Karpas-422 (cell line): ENCODE results near the gene CTNNA2. TPM values are rescaled to one million over a fixed set of nuclear protein-coding genes. Genes with fewer than 3 reads are reported as not detected.
A peak's percentile ranks its signal among the peaks of the same experiment; 100 is the strongest.

ENCODE experiments used
- DNase-seq: peaks from one replicate; pipeline ENCODE4 v3.0.0-alpha.2; 2015
- H2AFZ ChIP-seq: fragments of 200-600 bp; sonication (generic); 2 replicates; pipeline ENCODE4 v1.6.1; 2014; ENCODE audit warnings: antibody characterized with exemption, low read length, mixed read lengths
- H3K27ac ChIP-seq: fragments of 200-600 bp; sonication (generic); 2 replicates; pipeline ENCODE4 v1.5.1; 2014; ENCODE audit warnings: mild to moderate bottlenecking, low read length, moderate library complexity
- H3K27me3 ChIP-seq: fragments of 200-600 bp; sonication (generic); 2 replicates; pipeline ENCODE4 v1.6.1; 2014; ENCODE audit warnings: low read length, mixed read lengths
- H3K36me3 ChIP-seq: fragments of 200-600 bp; sonication (generic); 2 replicates; pipeline ENCODE4 v1.6.1; 2014; ENCODE audit warnings: low read length, mixed read lengths; ENCODE audit not compliant: insufficient read depth
- H3K4me1 ChIP-seq: fragments of 200-600 bp; sonication (generic); 2 replicates; pipeline ENCODE4 v1.6.1; 2014; ENCODE audit warnings: mild to moderate bottlenecking, low read length, mixed read lengths
- H3K4me2 ChIP-seq: fragments of 200-600 bp; sonication (generic); 2 replicates; pipeline ENCODE4 v1.6.1; 2014; ENCODE audit warnings: low read length, low read depth, mild to moderate bottlenecking; ENCODE audit not compliant: poor library complexity, severe bottlenecking
- H3K4me3 ChIP-seq: fragments of 200-600 bp; sonication (generic); 2 replicates; pipeline ENCODE4 v1.5.1; 2014; ENCODE audit warnings: mild to moderate bottlenecking, antibody characterized with exemption, low read length, mixed read lengths
- H3K79me2 ChIP-seq: fragments of 200-600 bp; sonication (generic); 2 replicates; pipeline ENCODE4 v1.6.1; 2014; ENCODE audit warnings: mild to moderate bottlenecking, low read length, mixed read lengths
- H3K9ac ChIP-seq: fragments of 200-600 bp; sonication (generic); 2 replicates; pipeline ENCODE4 v1.6.0; 2014; ENCODE audit warnings: low read length
- H3K9me2 ChIP-seq: fragments of 200-600 bp; sonication (generic), shearing (Covaris generic); replicated peaks from 2 replicates; pipeline ENCODE4 v1.6.0; 2014; ENCODE audit warnings: mild to moderate bottlenecking, low read length, moderate library complexity; ENCODE audit not compliant: insufficient read depth
- H3K9me3 ChIP-seq: fragments of 300-700, 200-600 bp; sonication (generic); 2 replicates; pipeline ENCODE4 v1.6.1; 2014; ENCODE audit warnings: low read length, mixed read lengths
- H4K20me1 ChIP-seq: fragments of 200-600 bp; sonication (generic); 2 replicates; pipeline ENCODE4 v1.6.1; 2014; ENCODE audit warnings: mild to moderate bottlenecking, antibody characterized with exemption, low read length, low read depth; ENCODE audit not compliant: insufficient read depth
- total RNA-seq: library from RNA; depleted of rRNA; stranded (reverse); fragments of >200 nt; shearing (Covaris generic); gene quantifications from 2 replicates; pipeline ENCODE4 v1.2.3, GENCODE V29; 2014; ENCODE audit warnings: low replicate concordance

The CTNNA2 gene
- total RNA-seq, 1 experiment from 2014 or later, result not detected

DNA sequence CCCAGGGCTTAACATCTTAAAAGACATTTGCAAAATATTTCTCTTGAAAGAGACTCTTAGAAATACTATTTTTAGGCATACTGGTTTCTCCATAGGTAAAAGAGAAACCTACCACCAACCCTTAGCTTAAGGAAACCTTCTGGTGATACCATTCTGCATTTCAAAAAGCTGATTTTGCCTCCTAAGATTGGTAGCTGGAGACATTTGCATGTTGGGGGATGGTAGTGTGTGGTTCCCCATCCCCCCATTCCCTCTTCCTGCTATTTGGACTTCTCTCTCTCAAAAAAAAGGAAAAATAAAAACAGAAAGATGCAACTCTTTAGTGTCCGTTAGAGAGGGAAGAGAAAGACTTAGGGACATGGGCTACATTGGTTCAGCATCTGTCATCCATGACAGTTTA, 787.5 kb downstream of the CTNNA2 start:
- Histone ChIP-seq H4K20me1 (no peaks in the 10 kb centered on the region), H3K9ac (no peak overlapping the region), H2AFZ (no peak overlapping the region), H3K36me3 (no peaks in the 10 kb centered on the region), H3K79me2 (no peaks in the 10 kb centered on the region), H3K4me3 (no peak overlapping the region), H3K4me1 (peaks cover 17% of the 10 kb centered on the region), H3K27ac (no peak overlapping the region), H3K9me2 (no peaks in the 10 kb centered on the region), H3K4me2 (peak overlapping the region; percentile 41), H3K9me3 (no peaks in the 10 kb centered on the region), H3K27me3 (no peaks in the 10 kb centered on the region)
- DNase-seq, result no peak

DNA sequence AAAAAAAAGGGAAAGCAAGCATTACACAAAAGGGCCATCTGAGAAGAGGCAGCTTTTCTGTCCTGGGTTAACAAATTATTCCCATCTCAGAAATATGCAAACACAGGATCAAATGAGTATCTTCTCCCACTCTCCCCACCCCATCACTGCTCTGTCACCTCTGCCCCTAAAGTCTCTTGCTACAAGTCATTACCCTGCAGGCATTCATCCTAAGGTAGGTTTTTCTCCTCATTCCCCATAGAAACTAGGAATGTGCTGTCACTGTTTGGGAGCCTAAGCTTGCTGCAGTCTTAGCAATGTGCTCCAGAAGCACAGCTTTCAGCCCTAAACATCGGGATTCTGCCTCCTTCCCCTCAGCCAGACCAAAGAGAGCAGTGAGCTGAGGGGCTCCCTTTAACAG, 788.1 kb downstream of the CTNNA2 start:
- Histone ChIP-seq H3K9me2 (no peaks in the 10 kb centered on the region), H3K4me1 (peaks cover 17% of the 10 kb centered on the region), H3K9ac (no peak overlapping the region), H3K36me3 (no peaks in the 10 kb centered on the region), H3K4me2 (peak overlapping the region; percentile 41), H3K79me2 (no peaks in the 10 kb centered on the region), H3K9me3 (no peaks in the 10 kb centered on the region), H4K20me1 (no peaks in the 10 kb centered on the region), H3K4me3 (no peak overlapping the region), H3K27ac (no peak overlapping the region), H3K27me3 (no peaks in the 10 kb centered on the region), H2AFZ (no peak overlapping the region)
- DNase-seq, result no peak

DNA sequence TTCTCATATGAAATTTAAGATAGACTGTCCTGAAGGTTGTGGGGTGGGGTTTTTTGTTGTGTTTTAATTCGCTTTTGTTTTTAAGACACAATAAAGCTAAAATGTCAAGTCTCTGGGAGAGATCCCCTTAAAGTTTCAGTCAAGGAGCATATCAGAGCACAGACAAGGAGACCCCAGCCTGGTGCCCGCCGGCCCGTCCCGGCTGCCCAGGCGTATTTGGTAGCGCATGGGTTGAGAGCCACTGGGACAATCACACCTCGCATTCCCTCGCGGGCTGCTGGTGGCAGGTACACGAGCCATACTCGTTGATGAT, 789.1 kb downstream of the CTNNA2 start:
- Histone ChIP-seq H2AFZ (no peak overlapping the region), H3K4me1 (peaks cover 17% of the 10 kb centered on the region), H3K79me2 (no peaks in the 10 kb centered on the region), H3K9me2 (no peaks in the 10 kb centered on the region), H3K9ac (no peak overlapping the region), H3K36me3 (no peaks in the 10 kb centered on the region), H4K20me1 (no peaks in the 10 kb centered on the region), H3K4me2 (no peak overlapping the region), H3K27me3 (no peaks in the 10 kb centered on the region), H3K9me3 (no peaks in the 10 kb centered on the region), H3K27ac (no peak overlapping the region), H3K4me3 (no peak overlapping the region)
- DNase-seq, result no peak

DNA sequence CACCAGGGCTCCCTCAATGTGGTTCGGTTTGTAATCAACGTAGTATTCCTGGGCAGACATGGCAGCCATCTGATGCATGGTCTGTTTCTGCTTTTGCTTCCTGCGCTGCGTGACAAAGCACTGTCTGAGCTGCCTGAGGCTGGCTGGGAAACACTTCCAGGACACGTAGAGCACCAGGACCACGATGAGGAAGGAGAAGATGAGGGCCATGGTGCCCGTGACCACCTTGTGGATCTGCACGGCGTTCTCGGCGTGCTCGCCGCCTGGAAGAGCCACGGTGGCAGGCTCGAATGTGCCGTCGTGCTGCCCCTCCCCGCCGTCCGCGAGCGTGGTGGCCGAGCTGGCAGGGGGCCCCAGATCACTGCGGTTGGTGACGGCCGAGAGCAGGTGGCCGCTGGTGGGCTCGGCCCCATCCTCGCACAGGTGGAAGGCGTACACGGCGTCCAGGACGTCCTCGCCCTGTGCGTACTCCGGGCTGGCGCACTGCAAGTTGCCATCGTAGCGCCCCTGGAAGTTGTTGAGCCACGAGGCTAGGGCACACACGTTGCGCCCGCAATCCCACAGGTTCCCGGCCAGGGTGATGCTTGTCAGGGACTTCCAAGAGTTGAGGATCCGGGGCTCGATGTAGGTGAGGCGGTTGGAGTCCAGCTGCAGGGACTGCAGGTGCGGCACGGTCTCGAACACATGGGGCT, 789.6 kb downstream of the CTNNA2 start:
- H3K4me3 ChIP-seq, result no peak overlapping the region
- H3K9ac ChIP-seq, result no peak overlapping the region
- no peaks in the 10 kb centered on the region for H3K36me3 ChIP-seq
- H3K4me2 ChIP-seq, result no peak overlapping the region
- no peaks in the 10 kb centered on the region for H3K9me2 ChIP-seq
- no peaks in the 10 kb centered on the region for H3K27me3 ChIP-seq
- no peaks in the 10 kb centered on the region for H3K9me3 ChIP-seq
- no peaks in the 10 kb centered on the region for H3K79me2 ChIP-seq
- H3K27ac ChIP-seq, result no peak overlapping the region
- H3K4me1 ChIP-seq, result peaks cover 17% of the 10 kb centered on the region
- no peak for DNase-seq
- no peak overlapping the region for H2AFZ ChIP-seq
- H4K20me1 ChIP-seq, result no peaks in the 10 kb centered on the region

DNA sequence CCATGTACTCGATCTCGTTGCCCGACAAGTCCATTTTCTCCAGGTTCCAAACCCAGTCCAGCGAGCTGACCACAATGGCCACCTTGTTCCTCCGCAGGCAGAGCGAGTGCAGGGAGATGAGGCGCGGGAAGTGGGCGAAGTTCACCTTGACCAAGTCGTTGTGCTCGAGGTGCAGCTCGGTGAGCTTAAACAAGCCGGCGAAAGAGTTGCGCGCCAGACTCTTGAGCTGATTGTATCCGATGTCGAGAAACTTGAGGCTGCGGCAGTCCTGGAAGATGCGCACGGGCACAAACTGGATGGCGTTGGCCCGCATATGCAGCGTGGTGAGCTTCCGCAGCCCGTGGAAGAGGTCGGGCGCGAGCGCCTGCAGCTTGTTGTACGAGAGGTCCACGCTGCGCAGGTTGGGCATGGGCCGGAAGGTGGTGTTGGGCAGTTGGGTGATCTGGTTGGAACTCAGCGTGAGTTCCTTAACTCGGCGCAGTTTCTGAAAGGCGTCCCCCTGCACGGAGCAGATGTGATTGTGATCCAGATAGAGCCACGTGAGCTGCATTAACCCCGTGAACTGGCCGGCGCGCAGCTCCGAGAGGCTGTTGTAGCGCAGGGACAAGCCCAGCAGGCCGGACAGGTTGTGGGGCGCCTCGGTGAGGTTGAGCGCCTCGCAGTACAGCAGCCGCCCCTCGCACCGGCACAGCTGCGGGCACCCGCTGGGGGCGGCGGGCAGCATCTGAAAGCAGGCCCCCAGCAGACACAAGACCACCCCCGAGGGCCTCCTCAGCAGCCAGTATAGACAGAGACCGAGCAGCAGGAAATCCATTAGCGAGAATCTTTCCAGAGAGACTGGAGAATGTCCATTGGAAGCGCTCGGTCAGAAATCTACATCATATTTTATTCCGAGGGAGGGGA, 790.4 kb downstream of the CTNNA2 start:
- Histone ChIP-seq H3K9me3 (no peaks in the 10 kb centered on the region), H3K4me2 (no peak overlapping the region), H3K4me1 (peaks cover 17% of the 10 kb centered on the region), H3K27ac (no peak overlapping the region), H3K9me2 (no peaks in the 10 kb centered on the region), H3K4me3 (no peak overlapping the region), H3K27me3 (no peaks in the 10 kb centered on the region), H3K36me3 (no peaks in the 10 kb centered on the region), H3K79me2 (no peaks in the 10 kb centered on the region), H2AFZ (no peak overlapping the region), H4K20me1 (no peaks in the 10 kb centered on the region), H3K9ac (no peak overlapping the region)
- no peak for DNase-seq

DNA sequence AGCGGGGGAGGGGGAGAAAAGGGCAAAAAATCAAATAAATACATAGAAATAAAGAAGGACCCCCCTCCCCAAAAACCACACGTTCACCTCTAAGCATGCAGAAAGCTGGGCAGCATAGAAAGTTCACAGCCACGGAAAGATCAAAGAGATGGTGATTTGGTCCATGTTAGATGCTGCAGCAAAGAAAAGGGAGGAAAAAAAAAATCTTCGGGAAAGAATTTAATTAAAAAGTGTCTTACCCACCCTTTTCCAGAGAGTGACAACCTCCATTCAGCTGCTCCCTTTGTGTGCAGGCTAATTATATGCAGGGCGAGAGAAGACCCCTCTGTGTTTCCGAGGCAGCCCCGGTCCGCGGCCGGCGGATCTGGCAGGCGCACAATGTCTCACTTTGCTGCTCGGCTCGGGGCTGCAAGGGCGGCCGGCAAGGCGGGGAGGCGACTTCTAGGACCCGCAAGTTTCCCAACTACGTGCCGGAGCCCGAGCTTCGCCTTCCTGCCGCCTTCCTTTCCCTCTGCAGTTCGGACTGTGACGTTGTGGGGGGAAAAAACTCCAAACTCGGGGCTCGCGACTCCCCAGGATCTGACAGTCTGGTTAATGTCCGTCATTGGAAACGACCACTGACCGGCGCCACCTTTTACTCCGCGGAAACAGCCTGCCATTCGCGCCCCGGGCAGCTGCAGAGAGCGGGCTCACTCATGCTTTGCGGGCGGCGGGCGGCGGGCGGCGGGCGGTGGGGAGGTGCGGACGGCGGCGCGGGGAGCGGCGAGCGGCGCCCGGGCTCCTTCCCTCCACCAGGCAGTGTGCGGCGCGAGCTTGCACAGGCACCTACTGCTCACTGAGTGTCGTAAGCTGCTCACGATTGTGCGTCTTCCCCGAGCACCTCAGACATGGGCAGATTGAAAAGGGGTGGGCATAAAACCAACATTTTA, 791.3 kb downstream of the CTNNA2 start, which contains the start of gene LRRTM1:
LRRTM1 (minus strand) TSS at position 844 of the 929 bp plus-strand sequence. CDS start 933 bp downstream, outside the sequence.
- no peak within 1 kb of the TSS for H2AFZ ChIP-seq
- H4K20me1 ChIP-seq, result no peaks in the 10 kb centered on the region
- no peak for DNase-seq
- no peak within 1 kb of the TSS for H3K27ac ChIP-seq
- H3K4me2 ChIP-seq, result no peak within 1 kb of the TSS
- H3K4me1 ChIP-seq, result peaks cover 17% of the 10 kb centered on the region
- no peaks in the 10 kb centered on the region for H3K9me3 ChIP-seq
- no peaks in the 10 kb centered on the region for H3K36me3 ChIP-seq
- H3K9ac ChIP-seq, result no peak within 1 kb of the TSS
- H3K4me3 ChIP-seq, result no peak within 1 kb of the TSS
- no peaks in the 10 kb centered on the region for H3K27me3 ChIP-seq
- H3K9me2 ChIP-seq, result no peaks in the 10 kb centered on the region
- H3K79me2 ChIP-seq, result no peaks in the 10 kb centered on the region

DNA sequence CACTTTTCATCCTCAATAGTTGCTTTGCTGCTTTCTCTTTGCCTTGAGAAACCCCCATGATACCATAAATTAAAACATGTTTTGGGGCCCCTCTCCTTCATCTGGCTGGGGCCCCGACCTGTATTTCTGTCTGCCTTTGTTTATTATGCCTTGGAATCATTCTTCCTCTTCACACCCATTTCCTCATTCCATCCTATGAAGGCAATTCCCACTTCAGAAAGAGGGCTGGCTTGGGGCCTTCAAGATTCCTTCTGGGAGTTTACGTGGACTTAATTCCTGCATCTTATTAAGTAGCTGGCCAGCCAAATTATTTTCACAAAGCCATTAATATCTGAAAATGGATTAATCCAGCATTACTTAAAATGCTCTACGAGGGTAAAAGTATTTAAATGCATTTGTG, 798.5 kb downstream of the CTNNA2 start:
- no peaks in the 10 kb centered on the region for H3K79me2 ChIP-seq

More for the DNA sequence above, 798.5 kb downstream of the CTNNA2 start:
- H3K27me3 ChIP-seq, result no peaks in the 10 kb centered on the region
- H3K9me3 ChIP-seq, result no peaks in the 10 kb centered on the region
- no peaks in the 10 kb centered on the region for H3K36me3 ChIP-seq
- no peaks in the 10 kb centered on the region for H4K20me1 ChIP-seq
- no peak for DNase-seq
- H3K4me1 ChIP-seq, result peaks cover 7% of the 10 kb centered on the region; the same call in 1 of the 2 replicates
- no peak overlapping the region for H3K4me3 ChIP-seq
- H3K9ac ChIP-seq, result no peak overlapping the region
- H3K4me2 ChIP-seq, result no peak overlapping the region
- H3K27ac ChIP-seq, result no peak overlapping the region
- H2AFZ ChIP-seq, result no peak overlapping the region
- H3K9me2 ChIP-seq, result no peaks in the 10 kb centered on the region
